ENCODE results near the gene ANKRD62. TPM values are rescaled to one million over a fixed set of nuclear protein-coding genes. Genes with fewer than 3 reads are reported as not detected.

Gene ANKRD62
- not detected for total RNA-seq

- no peaks in the 10 kb centered on the region for H3K36me3 Mint-ChIP-seq (ENCODE audit: low read depth)
- no peaks in the 10 kb centered on the region for H3K9me3 Mint-ChIP-seq
- H3K27ac Mint-ChIP-seq = no peak within 1 kb of the TSS
- H3K4me3 Mint-ChIP-seq = no peak within 1 kb of the TSS
- no peak for ATAC-seq (replicated peaks)
- H3K4me1 Mint-ChIP-seq = peaks cover 5% of the 10 kb centered on the region
- H3K27me3 Mint-ChIP-seq = peaks cover 14% of the 10 kb centered on the region
These were observed at the start of gene ANKRD62 for GRCh38 chr18:12093520-12094257. TSS of gene ANKRD62 (plus strand) at chr18:12093843. CDS start at chr18:12094018, 175 bp downstream.

- no peak for ATAC-seq (replicated peaks)
- Mint-ChIP-seq H3K27ac (no peak overlapping the region), H3K36me3 (ENCODE audit: low read depth) (no peaks in the 10 kb centered on the region), H3K4me3 (no peak overlapping the region), H3K9me3 (no peaks in the 10 kb centered on the region), H3K4me1 (peaks cover 6% of the 10 kb centered on the region), H3K27me3 (peaks cover 17% of the 10 kb centered on the region)
These were observed 49.1 kb upstream of the ANKRD62 start for GRCh38 chr18:12044591-12044990.

DNA sequence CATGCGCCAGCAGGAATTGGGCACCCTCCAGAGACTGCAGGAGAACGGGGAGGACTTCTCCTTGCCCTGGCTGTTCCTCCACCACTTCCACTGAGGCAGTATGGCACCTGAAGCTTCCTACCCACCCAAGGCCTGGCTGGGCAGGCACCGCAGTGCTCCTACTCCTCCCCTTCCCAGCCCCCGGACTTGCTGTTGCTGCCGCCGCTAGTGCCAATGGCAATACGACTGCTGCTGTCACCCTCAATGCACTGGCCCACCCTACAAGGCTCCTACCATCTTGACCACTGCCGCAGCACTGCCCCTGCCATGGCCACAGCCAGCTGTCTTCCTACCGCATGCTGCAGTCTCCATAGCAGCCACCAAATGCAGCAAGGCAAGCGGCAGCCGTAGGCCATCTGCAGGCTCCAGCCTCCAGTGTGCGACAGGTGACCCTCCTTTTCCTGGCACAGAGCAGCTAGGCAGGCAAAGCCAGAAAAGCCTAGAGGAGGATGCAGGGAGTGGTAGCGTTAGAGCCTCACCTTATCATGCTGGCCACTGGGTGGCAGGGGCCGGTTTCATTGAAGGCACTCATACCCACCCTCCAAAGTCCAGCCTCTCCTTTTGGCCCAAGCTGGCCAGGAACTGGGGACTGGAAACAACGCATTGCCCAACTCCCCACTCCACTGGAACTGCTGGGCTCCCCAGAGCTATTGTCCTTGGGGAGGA lies 47.4 kb upstream of the ANKRD62 start:
- H3K27ac Mint-ChIP-seq = no peak overlapping the region
- peaks cover 6% of the 10 kb centered on the region for H3K4me1 Mint-ChIP-seq
- ATAC-seq (replicated peaks) = no peak
- H3K4me3 Mint-ChIP-seq = no peak overlapping the region
- no peaks in the 10 kb centered on the region for H3K36me3 Mint-ChIP-seq (ENCODE audit: low read depth)
- peaks cover 10% of the 10 kb centered on the region for H3K27me3 Mint-ChIP-seq
- no peaks in the 10 kb centered on the region for H3K9me3 Mint-ChIP-seq

GRCh38 chr18:12046751-12047335 lies 46.8 kb upstream of the ANKRD62 start:
- no peak for ATAC-seq (replicated peaks)
- Mint-ChIP-seq H3K27ac (no peak overlapping the region), H3K36me3 (ENCODE audit: low read depth) (no peaks in the 10 kb centered on the region), H3K4me3 (no peak overlapping the region), H3K27me3 (peaks cover 12% of the 10 kb centered on the region), H3K9me3 (no peaks in the 10 kb centered on the region), H3K4me1 (peaks cover 6% of the 10 kb centered on the region)

- H3K4me3 Mint-ChIP-seq = no peak overlapping the region
- peaks cover 20% of the 10 kb centered on the region for H3K27me3 Mint-ChIP-seq
- no peaks in the 10 kb centered on the region for H3K36me3 Mint-ChIP-seq (ENCODE audit: low read depth)
- peak; percentile 6 for ATAC-seq (replicated peaks)
- H3K9me3 Mint-ChIP-seq = no peaks in the 10 kb centered on the region
- H3K27ac Mint-ChIP-seq = peak overlapping the region; percentile 23
- peaks cover 6% of the 10 kb centered on the region for H3K4me1 Mint-ChIP-seq
These were observed 45.4 kb upstream of the ANKRD62 start for GRCh38 chr18:12048010-12048826.

GRCh38 chr18:12048827-12049175 lies 44.8 kb upstream of the ANKRD62 start:
- ATAC-seq (replicated peaks) = peak; percentile 66

DNA sequence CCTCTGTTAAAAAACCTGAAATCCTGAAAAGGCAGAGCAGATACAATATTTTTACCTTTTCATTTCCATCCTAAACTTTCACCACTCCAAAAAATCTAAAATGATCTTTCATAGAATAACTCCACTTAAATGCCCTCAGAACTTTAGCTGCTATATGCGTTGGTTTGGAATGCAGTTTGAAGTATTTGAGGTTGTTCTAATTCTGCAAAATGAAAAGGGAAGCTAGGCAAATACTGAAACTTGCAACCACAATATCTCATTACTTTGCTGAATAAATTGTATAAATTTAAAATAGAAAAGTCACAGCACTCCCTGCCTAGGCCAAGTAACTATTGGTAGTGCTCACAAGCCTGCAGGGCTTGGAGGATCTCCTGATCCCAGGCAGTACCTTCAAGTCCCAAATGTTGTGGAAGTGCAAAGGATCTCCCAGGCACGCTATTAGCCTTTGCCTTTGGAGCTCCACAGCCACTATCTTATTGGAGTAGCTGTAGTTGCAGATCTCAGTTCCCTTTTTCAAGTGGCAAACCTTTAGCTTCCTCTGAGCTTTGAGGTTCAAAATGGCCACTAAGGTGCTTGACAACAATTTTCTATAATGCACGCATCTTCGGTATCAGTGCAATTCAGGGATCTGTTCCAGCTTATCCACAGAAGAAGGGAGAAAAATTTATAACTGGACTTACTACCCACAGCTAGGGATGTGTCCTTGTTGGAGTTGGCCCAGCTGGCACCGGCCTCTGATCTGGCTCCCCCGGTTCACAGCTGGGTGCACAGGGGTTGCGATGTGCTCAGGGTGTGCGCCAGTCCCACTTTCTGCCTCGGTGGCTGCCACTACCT lies 43.4 kb upstream of the ANKRD62 start:
- no peak overlapping the region for H3K27ac Mint-ChIP-seq
- H3K4me3 Mint-ChIP-seq = no peak overlapping the region
- peaks cover 23% of the 10 kb centered on the region for H3K27me3 Mint-ChIP-seq
- ATAC-seq (replicated peaks) = no peak
- no peaks in the 10 kb centered on the region for H3K36me3 Mint-ChIP-seq (ENCODE audit: low read depth)
- H3K9me3 Mint-ChIP-seq = no peaks in the 10 kb centered on the region
- peaks cover 6% of the 10 kb centered on the region for H3K4me1 Mint-ChIP-seq

More at GRCh38 chr18:12048827-12049175, 44.8 kb upstream of the ANKRD62 start:
- Mint-ChIP-seq H3K36me3 (ENCODE audit: low read depth) (no peaks in the 10 kb centered on the region), H3K27ac (peak overlapping the region; percentile 23), H3K9me3 (no peaks in the 10 kb centered on the region), H3K4me1 (peaks cover 6% of the 10 kb centered on the region), H3K4me3 (no peak overlapping the region), H3K27me3 (peaks cover 21% of the 10 kb centered on the region)

DNA sequence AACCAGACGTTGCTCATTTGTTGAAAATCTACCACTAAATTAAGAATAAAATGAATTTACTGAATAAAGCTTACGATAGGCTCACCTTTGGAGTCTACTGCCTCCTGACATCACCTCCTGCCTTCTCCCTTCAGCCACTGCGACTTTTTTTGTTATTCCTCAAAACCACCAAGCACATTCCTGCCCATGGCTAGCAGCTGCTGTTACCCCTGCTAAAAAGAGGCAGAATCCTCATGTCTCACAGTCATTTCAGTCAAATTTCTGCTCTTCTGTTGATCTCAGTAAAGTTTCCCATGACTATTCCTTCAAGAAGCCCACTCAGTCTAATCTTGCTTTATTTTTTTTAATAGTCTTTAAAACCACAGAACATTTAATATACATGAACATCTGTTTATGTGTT lies 40.8 kb upstream of the ANKRD62 start:
- no peak for ATAC-seq (replicated peaks)
- no peak overlapping the region for H3K27ac Mint-ChIP-seq

DNA sequence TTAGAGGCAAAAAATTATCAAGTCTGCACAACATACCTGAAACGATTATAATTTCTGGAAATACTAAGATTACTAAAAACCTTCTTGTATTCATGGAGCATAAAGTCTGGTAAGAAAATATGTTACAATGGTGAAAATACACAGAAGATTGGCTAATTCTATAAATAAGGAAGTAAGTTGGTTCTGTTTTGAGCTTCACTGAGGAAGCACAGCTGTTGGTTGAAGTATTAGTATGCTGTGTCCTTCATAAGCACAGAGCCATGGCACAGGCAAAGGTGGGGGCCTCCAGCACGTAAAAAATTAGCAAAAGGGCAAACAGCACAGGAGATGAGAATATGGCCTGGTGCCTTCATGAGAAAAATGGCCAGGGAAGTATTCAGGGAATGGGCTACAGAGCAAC lies 40.4 kb upstream of the ANKRD62 start:
- H3K9me3 Mint-ChIP-seq = no peaks in the 10 kb centered on the region
- no peaks in the 10 kb centered on the region for H3K36me3 Mint-ChIP-seq (ENCODE audit: low read depth)
- H3K27me3 Mint-ChIP-seq = peaks cover 23% of the 10 kb centered on the region
- no peak overlapping the region for H3K27ac Mint-ChIP-seq
- H3K4me3 Mint-ChIP-seq = no peak overlapping the region
- no peak for ATAC-seq (replicated peaks)
- H3K4me1 Mint-ChIP-seq = peaks cover 10% of the 10 kb centered on the region

More for the DNA sequence above, 40.8 kb upstream of the ANKRD62 start:
- Mint-ChIP-seq H3K4me3 (no peak overlapping the region), H3K4me1 (peaks cover 10% of the 10 kb centered on the region), H3K36me3 (ENCODE audit: low read depth) (no peaks in the 10 kb centered on the region), H3K27me3 (peaks cover 23% of the 10 kb centered on the region), H3K9me3 (no peaks in the 10 kb centered on the region)

DNA sequence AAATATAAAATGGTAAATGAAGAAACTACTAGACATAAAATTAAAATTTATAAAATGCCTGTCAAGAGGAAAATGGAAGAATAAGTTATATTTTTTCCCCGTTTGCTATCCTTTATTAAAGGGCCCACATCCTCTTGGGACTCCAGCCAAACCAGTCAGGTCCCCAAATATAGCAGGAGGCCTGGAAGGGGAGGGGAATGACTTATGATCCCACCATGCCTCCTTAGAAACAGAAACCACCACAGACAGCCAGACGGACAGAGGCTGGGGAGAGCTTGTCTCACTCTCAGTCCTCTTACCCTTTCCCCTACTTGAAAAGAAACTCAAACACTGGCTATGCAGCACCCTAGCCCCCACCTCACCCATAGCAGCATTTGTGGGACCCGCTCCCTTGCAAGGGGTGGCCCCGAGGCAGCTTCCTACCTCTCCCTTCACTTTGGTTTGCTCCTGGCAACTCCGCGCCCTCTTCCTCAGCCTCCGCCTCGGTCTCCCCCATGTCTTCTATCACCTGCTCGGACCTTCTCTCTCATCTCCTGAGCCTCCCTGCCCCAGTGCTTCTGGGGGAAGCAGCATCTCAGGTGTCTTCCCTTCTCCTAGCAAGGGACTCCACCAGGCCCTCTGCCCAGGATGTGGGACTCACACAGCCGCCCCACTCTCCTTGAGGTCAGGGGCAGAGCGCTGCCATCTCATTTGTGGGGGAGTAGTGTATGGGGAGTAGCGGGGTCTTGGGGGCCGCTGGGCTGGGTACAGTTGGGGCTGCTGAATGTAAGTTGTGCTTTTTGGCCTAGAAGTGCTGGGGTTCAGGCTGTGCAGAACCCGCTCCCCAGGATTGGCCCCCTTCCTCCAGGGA lies 37.4 kb upstream of the ANKRD62 start:
- H3K36me3 Mint-ChIP-seq (ENCODE audit: low read depth) = no peaks in the 10 kb centered on the region
- no peak overlapping the region for H3K27ac Mint-ChIP-seq
- no peak for ATAC-seq (replicated peaks)
- H3K4me1 Mint-ChIP-seq = peaks cover 4% of the 10 kb centered on the region
- no peaks in the 10 kb centered on the region for H3K9me3 Mint-ChIP-seq
- peaks cover 18% of the 10 kb centered on the region for H3K27me3 Mint-ChIP-seq
- no peak overlapping the region for H3K4me3 Mint-ChIP-seq

GRCh38 chr18:12056884-12057402 lies 36.7 kb upstream of the ANKRD62 start:
- no peaks in the 10 kb centered on the region for H3K36me3 Mint-ChIP-seq (ENCODE audit: low read depth)
- peak; percentile 16 for ATAC-seq (replicated peaks)

DNA sequence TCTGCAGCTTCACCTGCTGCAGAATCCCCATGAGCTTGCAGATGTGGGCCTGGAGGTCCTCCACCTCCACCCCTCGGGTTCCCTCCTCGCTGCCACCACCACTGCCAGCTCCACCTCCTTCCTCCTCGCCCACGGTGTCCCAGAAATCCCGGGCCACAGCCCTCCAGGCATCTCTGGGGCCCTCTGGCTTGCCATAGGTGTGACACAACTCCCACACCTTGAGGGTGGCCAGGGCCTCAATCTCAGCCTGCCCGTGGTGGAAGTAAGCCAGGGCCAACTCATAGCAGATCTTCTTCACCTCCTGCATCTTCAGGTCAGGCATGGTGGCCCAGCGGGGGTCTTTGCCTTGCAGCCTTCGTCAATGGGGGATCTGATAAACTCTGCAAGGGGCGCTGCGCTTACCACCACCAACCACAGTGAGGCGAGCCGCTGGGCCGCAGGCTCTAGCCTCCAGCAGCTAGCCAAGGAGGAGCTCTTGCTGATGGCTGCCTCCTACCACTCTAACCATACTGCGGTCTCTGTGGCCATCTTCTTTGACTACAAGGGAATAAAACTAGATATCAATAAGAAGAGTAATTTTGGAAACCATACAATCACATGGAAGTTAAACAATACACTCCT lies 36.1 kb upstream of the ANKRD62 start:
- Mint-ChIP-seq H3K4me1 (peaks cover 4% of the 10 kb centered on the region), H3K4me3 (no peak overlapping the region), H3K27me3 (peaks cover 15% of the 10 kb centered on the region), H3K36me3 (ENCODE audit: low read depth) (no peaks in the 10 kb centered on the region), H3K9me3 (no peaks in the 10 kb centered on the region), H3K27ac (no peak overlapping the region)
- ATAC-seq (replicated peaks) = no peak

More at GRCh38 chr18:12056884-12057402, 36.7 kb upstream of the ANKRD62 start:
- H3K4me1 Mint-ChIP-seq = peaks cover 4% of the 10 kb centered on the region
- no peaks in the 10 kb centered on the region for H3K9me3 Mint-ChIP-seq
- no peak overlapping the region for H3K4me3 Mint-ChIP-seq
- H3K27ac Mint-ChIP-seq = no peak overlapping the region
- H3K27me3 Mint-ChIP-seq = peaks cover 17% of the 10 kb centered on the region

Data from activated T-helper 17 cell treated with anti-CD3 and anti-CD28 coated beads, Interleukin-2, amount 50 U/mL, for 72 hours (primary cell).